HuH-7.5 (cell line): ENCODE results near the gene DSCAM.
"Not testable (repeated sequence)": the region's sequence is repeated elsewhere in the genome, so short reads cannot be mapped to it uniquely, and the experiment has no call there.

ENCODE experiments used
- DNase-seq: peaks from one replicate; pipeline ENCODE4 v3.0.0; 2011; ENCODE audit warnings: low spot score

The DSCAM gene

DNA sequence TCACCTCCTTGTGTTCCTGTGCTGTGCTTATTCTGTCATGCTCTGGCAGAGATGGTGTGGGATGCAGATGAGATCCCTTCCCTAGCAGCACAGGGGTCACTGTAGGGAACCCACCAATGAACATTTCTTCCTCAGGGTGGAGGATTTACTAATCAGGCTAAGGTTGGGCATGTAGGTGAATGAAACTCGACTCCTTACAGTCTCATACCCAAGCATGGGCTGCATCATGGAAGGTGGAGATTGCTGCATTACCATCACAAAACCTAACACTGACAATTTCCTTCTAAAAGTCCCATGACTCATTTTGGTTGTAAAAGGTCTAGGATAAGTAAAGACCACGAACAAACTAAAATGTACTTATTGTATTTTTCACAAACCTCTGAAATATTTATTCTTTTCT is 399.9 kb downstream of the DSCAM start:
- DNase-seq = no peak

DNA sequence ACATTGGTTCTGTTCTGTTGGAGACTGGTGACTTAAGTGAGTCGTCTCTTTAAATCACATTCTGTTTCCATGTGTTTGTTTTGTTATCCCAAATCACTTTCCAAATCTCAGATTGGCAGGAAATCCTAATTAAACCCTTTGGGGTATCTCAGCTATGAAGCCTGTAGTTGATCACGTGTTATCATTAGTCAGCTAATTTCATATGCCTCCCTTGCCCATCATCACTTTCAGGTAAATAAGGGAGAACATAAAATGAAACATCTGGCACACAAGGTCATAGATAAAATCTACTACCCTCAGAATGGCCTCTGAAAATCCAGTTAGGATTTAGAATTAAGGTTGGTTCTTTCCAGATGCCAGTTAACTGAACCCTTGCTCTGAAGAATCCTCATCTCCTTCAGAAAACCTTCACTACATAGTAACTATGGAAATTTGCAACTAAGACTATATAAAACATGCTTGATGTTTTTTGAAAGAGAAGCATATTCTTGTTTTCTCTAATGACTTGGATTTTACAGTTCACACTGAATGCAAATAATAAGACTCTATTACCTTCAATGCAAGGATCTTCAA is 401.5 kb downstream of the DSCAM start:
- DNase-seq = no peak

DNA sequence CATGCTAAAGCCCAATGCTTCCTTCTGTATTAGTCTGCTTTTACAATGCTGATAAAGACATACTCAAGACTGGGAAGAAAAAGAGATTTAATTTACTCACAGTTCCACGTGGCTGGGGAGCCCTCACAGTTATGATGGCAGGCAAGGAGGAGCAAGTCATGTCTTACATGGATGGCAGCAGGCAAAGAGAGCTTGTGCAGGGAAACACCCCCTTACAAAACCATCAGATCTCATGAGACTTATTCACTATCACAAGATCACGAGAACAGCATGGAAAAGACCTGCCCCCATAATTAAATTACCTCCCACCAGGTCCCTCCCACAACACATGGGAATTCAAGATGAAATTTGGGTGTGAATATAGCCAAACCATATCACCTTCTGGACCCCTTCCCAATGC is 407.4 kb downstream of the DSCAM start:
- DNase-seq = not testable (repeated sequence)

DNA sequence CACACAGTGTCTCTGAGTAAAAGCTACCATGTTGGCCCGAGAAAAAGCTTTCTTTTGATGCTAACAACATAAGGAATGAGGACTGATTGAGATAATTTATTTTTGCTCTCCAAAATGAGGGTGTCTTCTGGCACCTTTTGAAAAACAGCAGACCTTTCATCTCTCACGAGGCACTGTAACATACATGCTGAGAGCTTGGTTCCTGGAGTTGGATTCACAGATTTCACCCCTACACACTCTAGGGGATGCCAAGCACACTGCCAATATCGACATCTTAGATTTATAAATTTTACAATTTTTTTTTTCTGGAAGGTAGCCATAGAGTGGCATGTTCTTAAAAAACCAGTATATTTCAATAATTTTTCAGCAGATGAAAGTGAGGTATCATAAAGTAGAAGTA is 408.3 kb downstream of the DSCAM start:
- no peak for DNase-seq

DNA sequence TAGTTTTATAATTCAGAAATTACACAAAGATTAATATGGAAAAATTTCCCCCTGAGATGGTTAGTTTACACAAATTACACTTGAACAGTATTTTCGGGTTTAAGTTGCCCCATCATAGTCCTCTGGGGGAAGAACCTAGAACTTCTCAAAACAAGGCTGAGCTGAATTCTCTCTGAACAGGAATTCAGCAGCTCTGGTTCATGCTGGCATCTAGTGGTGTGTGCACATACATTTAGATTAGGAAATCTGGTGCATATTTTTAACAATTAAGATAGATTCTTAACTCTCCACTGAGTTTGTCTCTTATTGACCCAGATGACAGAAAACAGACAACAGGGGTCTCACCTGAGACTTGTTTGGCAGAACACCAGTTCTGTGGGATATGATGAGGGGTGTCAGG is 410.7 kb downstream of the DSCAM start:
- DNase-seq = no peak

DNA sequence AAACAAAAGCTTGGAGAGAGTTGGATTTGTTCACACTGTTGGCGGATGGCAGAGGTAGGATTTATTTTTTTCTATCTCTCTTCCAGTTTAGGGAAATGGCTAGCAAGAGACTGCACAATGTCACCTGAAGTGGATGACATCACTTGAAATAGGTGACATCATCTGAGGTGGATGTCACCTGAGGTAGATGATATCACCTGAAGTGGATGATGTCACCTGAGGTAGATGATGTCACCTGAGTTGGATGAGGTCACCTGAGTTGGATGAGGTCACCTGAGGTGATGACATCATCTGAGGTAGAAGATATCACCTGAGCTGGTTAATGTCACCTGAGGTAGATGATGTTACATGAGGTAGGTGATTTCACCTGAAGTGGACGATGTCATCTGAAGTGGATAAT is 413.4 kb downstream of the DSCAM start:
- DNase-seq = no peak

DNA sequence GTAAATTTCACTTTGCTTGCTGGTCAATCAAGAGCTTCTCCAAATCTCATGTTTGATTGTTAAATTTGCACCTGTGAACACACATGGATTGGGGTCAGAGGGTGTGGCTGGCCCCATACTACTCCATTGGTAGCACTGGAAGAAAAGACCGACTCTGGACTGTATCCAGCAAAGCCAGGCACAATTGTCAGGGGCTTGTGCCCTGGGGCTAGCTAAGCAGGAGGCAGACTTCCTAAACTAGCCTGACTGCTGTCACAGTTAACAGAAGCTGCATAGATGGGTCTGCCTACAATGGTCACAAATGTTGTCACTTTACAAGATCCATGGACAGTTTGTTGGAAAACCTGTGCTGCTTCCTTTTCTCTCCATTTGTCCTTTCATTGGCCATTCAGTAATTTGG is 421.0 kb downstream of the DSCAM start:
- no peak for DNase-seq

DNA sequence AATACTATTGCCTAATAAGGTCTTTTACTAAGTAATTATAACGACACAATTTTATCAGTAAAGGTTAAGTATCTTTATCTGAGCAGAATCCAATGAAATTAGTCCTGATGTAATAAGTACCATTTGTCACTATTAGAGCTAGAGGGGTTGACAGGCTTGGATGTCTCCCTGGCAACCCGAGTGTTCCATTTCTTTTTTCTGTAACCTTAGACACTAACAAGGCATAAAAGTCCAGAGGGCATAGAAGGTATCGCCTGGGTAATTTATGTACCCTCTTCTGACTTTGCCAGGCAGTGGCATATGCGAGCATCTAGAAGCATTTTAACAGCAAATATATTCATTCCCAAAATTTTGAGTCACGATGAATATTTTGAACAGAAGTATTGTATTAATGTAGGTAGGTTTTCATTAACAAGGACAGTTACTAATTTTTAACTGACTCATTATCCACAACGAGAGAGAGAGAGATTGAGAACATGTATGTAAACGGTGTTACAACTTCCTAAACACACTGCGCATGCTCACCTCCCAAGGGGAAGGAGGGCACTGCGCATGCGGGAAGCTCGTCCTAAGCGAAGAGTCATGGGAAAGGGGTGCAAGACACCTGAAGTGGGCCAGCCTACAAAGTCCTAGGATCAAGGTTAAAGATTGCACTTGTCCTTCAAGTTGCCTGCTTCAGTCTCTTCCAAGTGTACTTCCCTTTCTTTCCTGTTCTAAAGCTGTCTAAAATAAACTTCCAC is 423.9 kb downstream of the DSCAM start:
- DNase-seq = no peak

DNA sequence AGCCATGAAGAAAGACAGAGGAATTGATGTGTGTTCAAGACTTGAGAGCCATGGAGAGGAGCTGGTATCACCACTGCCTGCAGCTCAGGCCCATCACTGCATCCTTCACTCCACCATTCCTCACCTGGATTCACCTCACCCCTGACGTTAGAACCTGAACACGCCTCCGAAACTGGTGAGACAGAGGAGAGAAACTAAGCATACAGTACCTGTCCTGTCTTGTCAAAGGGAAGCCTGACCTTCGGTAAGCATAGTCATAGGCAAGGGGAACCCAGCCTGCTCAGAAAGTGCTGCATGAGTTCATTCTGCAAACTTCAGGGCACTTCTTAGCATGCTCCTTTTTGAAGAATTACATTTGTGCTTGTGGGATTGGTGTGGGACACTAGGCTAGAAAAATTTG is 425.8 kb downstream of the DSCAM start:
- no peak for DNase-seq

DNA sequence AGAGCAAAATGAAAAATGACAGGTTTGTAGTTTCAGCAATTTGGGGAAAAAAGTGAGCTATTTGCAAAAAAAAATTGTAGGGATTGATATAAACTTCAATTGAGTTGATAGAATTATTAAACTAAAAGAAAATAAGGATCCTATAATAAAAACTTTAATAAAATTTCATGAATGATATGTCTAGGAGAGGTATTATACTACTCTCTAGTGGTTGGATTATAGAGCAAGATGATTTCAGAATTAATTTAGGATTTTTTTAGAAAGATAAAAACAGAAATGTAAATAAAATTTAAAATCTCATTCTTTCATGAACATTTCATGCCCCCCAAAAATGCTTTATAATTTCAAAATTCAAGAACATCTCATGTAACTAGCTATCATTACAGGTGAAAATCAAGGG is 430.4 kb downstream of the DSCAM start:
- no peak for DNase-seq

DNA sequence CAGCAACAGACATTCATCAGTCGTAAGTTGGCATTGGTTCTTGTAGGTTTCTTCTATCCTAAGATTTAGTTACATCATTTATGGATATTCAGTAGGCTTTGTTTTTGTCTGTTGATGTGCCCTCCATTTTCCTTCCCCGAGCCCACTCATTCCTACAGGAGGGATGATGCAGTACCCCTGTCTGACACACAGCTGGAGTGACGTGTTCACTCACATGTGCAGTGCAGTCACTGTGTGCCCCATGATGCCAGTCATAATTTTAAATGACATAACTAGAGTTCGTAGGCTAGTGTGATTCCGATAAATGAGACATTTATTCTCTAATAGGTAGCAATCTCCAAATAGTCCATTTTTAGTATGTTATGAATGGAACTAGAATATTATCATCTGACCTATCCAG is 438.4 kb downstream of the DSCAM start:
- DNase-seq = no peak

DNA sequence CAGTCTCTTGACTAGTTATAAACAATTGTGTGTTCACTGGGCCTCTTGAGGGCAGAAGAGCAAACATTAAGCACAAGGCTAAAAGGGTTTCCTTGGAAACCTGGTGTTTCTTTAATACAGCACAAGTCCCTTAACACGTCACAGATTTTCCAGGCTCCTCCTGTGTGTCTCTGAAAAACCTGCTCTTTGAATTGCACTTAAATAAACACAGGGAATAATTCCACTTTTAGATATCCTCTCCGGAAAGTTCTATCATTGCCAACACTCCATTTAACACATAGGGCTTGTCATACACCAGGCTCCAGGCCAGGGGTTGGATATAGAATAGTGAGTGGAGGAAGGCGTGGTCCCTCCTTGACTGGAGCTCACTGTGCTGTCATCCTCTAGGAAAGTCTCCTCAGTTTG is 442.6 kb downstream of the DSCAM start:
- no peak for DNase-seq

DNA sequence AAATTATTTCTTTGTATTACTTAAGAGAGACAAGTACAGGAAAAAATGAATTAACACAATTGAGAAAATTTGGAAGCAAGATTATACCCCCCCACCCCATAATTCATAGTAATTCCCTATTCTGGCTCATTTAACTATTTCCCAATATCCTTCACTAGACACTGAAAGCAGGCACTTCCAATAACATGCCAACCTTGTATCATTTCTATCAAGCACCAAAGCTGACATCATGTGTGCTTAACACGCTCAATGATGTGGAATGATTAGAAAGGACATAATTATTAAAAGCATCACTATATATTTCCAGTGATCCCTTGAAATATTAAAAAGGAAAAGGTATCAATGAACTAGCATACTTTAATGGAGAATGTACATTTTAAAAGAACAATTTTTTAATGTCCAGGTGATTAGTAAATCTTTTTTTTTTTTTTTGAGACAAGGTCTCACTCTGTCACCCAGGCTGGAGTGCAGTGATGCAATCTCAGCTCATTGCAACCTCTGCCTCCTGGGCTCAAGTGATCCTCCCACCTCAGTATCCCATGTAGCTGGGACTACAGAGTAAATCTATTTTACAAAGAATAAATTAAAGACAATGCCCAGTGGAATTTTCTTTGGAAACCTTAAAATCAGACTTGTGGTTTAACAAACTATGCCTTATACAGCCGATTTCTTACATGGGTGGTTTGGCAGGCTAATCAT is 443.9 kb downstream of the DSCAM start:
- no peak for DNase-seq

DNA sequence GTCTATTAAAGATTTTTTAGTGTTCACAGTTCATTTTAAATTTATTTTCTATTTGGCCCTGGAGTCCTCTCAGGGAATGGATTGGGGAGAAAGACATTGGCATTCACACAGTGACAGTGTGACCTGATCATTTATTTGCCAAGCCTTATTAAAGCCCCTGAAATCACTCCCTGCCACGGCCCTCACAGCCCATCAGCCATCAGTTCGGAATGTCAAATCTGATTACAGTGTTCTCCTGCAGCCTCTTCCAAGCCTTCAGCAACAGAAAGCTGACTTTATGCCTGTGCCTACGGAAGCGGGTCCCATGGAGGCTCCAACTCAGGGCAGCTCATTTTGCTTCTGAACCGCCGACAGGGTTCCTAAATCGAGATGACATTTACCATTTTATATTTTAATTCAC is 451.2 kb downstream of the DSCAM start:
- DNase-seq = no peak

DNA sequence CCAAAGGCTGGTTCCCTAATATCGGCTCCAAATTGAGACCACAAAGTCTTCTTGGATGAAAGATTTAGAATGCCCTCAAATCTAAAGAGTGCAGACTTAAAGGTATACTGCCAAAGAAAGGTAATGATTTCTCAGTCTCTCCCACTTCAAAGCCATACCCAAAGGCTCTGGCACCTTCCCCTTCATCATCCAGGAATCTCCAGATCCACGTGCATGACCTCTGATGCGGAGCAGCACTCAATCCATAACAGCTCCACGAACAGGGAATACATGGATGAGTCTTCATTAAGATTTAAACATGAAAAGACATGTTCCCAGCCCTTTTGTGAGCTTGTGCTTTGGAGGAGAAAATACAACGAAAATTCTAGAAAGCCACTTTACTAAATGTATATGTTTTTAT is 453.9 kb downstream of the DSCAM start:
- no peak for DNase-seq

DNA sequence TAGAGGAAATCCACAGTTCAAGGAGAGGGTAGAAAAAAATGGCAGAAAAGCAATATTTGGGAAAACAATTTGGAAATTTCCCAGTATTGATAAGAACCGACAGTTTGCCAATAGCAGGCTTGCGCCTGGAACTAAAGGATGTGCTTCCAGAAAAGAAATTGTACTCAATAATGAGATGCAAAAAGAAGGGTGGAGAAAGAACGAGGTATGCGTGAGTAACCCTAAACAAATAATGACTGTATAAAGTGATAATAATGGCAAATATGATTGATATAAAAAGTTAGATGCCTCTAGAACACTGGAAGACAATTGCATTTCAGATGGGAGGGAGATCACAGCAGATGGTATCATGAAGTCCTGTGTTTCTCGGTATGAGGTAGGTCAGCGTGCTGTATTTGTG is 458.9 kb downstream of the DSCAM start:
- no peak for DNase-seq

DNA sequence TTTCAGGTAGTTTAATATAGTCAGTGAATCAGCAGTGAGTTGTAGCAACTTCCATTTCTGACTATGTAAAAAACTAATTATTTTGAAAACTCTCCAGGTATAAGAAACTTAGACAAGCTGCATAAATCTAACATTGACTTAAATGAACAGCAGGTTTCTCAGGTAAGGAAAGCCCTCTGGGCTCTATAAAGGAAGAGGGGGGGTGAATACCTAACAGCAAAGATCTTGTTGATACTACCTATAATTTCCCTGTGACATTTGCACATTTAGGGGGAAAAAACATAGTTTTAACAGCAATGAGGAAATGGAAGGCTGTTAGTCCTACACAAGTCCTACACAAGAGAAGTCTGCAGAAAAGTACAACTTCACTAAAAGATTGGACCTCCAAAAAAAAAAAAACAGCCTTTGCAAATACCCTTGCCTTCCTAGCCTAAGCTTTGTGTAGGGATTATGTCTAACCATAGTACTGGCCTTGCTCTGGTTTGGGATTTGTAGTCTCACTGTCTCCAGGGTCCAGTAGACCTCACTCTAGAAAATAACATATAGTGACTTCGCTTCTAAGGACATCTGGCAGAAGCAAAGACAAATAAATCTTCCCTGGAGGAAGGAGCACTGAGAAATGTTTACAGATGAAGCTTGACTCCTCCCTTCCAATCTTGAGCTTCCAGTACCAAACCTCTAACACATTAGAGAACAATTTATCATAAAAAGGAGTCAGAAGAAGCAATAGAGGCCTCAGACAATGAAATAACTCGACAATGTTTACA is 459.8 kb downstream of the DSCAM start:
- DNase-seq = no peak

DNA sequence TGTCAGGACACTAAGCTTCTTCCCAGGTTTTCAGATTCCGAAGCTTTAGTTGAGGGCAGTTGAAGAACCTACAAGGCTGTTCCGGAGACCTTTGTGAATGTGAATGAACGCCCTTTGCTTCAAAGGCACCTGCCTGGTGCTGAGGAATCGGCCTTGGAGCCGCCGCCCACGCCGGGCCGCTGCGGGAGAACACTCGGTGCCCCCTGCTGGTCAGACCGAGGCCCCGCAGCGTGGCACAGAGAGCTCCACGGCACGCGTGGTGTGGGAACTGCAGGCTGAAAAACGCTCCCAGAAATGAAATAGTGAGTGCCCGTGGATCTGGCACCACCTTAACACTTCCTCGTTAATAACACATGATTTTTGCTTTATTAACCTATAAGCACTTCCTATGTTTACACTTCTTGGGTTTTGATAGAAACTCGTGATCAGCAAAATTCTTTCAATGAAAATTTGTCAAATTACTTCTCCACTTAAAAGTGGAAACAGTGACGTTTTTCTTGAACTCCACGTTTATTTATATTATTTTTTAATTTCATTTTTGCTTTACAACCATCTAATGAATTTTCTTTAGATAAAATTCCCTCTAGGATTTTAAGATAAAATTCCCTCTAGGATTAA is 460.6 kb downstream of the DSCAM start:
- DNase-seq = no peak

DNA sequence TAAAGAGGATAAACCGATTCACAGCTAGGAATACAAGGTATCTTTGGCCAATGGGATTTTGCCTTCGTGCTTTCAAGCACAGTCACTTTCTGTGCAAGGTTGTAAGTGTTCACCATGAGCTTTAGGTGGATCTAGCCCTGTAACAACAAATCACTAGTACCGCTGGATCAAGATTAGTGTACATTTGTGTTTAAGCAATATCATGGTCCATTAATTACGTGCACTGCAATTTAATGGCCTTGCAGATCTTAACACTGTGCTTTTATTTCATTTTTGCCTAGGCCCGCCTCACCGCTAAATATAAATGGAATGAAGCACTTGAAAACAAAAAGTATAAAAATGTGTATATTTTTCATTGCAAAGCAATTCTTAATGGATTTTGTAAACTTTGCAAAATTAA is 461.1 kb downstream of the DSCAM start:
- DNase-seq = no peak

DNA sequence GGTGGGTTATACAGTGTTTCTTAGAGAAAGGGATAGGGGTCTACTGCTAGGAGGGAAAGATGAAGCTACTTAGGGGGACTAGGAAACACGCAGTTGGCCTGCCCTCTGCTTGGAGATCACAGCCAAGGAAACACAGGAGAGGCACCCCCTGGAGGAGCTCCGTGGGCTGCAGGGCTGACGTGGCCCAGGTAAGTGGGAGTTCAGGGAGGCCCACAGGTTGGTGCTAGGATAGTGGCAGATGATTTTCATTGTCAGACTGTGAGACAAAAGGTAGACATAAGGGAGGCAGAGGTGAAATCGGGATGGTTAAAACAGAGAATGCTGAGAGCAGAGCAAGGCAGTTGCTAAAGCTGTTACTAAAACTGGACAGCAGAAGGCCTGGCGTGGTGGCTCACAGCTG is 463.0 kb downstream of the DSCAM start:
- no peak for DNase-seq

DNA sequence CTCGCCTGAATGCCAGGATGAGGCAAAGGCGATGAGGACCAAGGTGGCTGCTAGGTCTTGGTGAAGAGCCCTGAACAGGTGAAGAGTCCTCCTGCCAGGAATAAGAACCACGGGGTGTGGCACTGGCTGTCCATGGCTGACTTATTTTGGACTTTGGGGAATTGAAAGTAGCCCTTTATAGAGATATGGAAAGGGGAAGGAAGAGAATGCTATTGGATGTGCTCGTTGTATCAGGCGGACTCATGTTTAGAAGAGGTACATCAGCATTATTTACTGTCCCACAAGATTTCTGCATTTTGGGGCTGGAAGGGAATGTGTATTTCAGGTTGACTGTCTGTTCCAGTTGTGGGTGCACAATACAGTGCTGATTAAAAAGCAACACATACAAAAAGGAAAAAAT is 465.8 kb downstream of the DSCAM start:
- no peak for DNase-seq
